IMR-90 (cell line): ENCODE results near the gene FNDC3B. TPM values are rescaled to one million over a fixed set of nuclear protein-coding genes. Genes with fewer than 3 reads are reported as not detected.

Source experiments
- ATAC-seq: fragments of 200-7000 bp; cut with Tn5 transposase; 2 replicates; pipeline ENCODE4 v1.9.1; 2020; ENCODE audit warnings: low read depth, mild to moderate bottlenecking, moderate library complexity
- BruUV-seq: library from RNA; stranded (reverse); fragments of 400-500 nt; replicated peaks from 2 replicates; lab custom pipeline; 2021; lab: Mats Ljungman, UMichigan
- CTCF ChIA-PET: fragments of 300-600 bp; formaldehyde crosslinking; extraction: SDS; loops from one replicate; lab custom pipeline; 2021; ENCODE audit warnings: antibody characterized with exemption; lab: Yijun Ruan, JAX
- POLR2A ChIA-PET: fragments of 300-600 bp; sonication (Branson Sonifier 250); formaldehyde crosslinking; loops from one replicate; lab custom pipeline; 2022; ENCODE audit warnings: antibody characterized with exemption; ENCODE audit not compliant: unreplicated experiment; lab: Charles Lee
- DNase-seq: peaks from one replicate; pipeline ENCODE4 v3.0.0; 2013
- H2AFZ ChIP-seq: replicated peaks from 2 replicates; pipeline ENCODE3; 2013; ENCODE audit warnings: low read length, mild to moderate bottlenecking; ENCODE audit not compliant: poor library complexity
- H2AK5ac ChIP-seq: 2 replicates; pipeline ENCODE4 v1.6.1; 2013; ENCODE audit warnings: low read depth, low read length, inconsistent platforms
- H2AK9ac ChIP-seq: replicated peaks from 2 replicates; pipeline ENCODE3; 2013; ENCODE audit warnings: mild to moderate bottlenecking, low read depth, low read length, moderate library complexity; ENCODE audit not compliant: poor library complexity
- H2BK120ac ChIP-seq: 2 replicates; pipeline ENCODE4 v1.6.1; 2013; ENCODE audit warnings: low read depth, low read length, inconsistent platforms
- H2BK15ac ChIP-seq: 3 replicates; pipeline ENCODE4 v1.6.1; 2013; ENCODE audit warnings: low read depth, low read length, inconsistent platforms
- H2BK20ac ChIP-seq: 2 replicates; pipeline ENCODE4 v1.6.1; 2013; ENCODE audit warnings: low read depth, mild to moderate bottlenecking, inconsistent platforms, low read length, moderate library complexity
- H2BK5ac ChIP-seq: 2 replicates; pipeline ENCODE4 v1.6.1; 2013; ENCODE audit warnings: mild to moderate bottlenecking, low read depth, low read length, inconsistent platforms; ENCODE audit not compliant: poor library complexity, severe bottlenecking
- H3K14ac ChIP-seq: replicated peaks from 2 replicates; pipeline ENCODE4 v1.6.1; 2013; ENCODE audit warnings: low read depth, low read length, inconsistent platforms
- H3K18ac ChIP-seq: 2 replicates; pipeline ENCODE4 v1.6.1; 2013; ENCODE audit warnings: low read depth, low read length, control low read depth
- H3K23ac ChIP-seq: 2 replicates; pipeline ENCODE4 v1.6.1; 2013; ENCODE audit warnings: low read depth, low read length, inconsistent platforms
- H3K27ac ChIP-seq: 2 replicates; pipeline ENCODE4 v1.5.1; 2013; ENCODE audit warnings: mild to moderate bottlenecking, control low read depth, low read length; ENCODE audit not compliant: insufficient read depth
- H3K27me3 ChIP-seq: 2 replicates; pipeline ENCODE4 v1.6.1; 2013; ENCODE audit warnings: low read length; ENCODE audit not compliant: control insufficient read depth, insufficient read depth
- H3K36me3 ChIP-seq: 2 replicates; pipeline ENCODE4 v1.6.1; 2013; ENCODE audit warnings: low read length, mixed read lengths; ENCODE audit not compliant: control insufficient read depth, insufficient read depth
- H3K4ac ChIP-seq: 2 replicates; pipeline ENCODE4 v1.6.1; 2013; ENCODE audit warnings: low read depth, low read length, inconsistent platforms
- H3K4me1 ChIP-seq: 2 replicates; pipeline ENCODE4 v1.6.1; 2013; ENCODE audit warnings: low read length, mixed read lengths; ENCODE audit not compliant: control insufficient read depth, insufficient read depth
- H3K4me2 ChIP-seq: 2 replicates; pipeline ENCODE4 v1.6.1; 2013; ENCODE audit warnings: low read depth, mild to moderate bottlenecking, control low read depth, low read length, moderate library complexity
- H3K4me3 ChIP-seq: 2 replicates; pipeline ENCODE4 v1.5.1; 2013; ENCODE audit warnings: low read depth, mild to moderate bottlenecking, control low read depth, low read length, moderate library complexity; ENCODE audit not compliant: insufficient read depth
- H3K56ac ChIP-seq: 2 replicates; pipeline ENCODE4 v1.6.1; 2013; ENCODE audit warnings: low read length, inconsistent platforms; ENCODE audit not compliant: insufficient read depth; ENCODE audit errors: extremely low read depth
- H3K79me1 ChIP-seq, 2 experiments: 2 replicates each; pipeline ENCODE4 v1.6.1; 2013; ENCODE audit warnings: low read length in 2 of 2, inconsistent platforms in 1 of 2, low read depth in 1 of 2
- H3K9ac ChIP-seq: 2 replicates; pipeline ENCODE4 v1.6.1; 2013; ENCODE audit warnings: low read depth, low read length, control low read depth
- H3K9me1 ChIP-seq: 2 replicates; pipeline ENCODE4 v1.6.1; 2013; ENCODE audit warnings: low read length, inconsistent platforms; ENCODE audit not compliant: insufficient read depth
- H3K9me3 ChIP-seq: 2 replicates; pipeline ENCODE4 v1.6.1; 2013; ENCODE audit warnings: low read length; ENCODE audit not compliant: control insufficient read depth, insufficient read depth
- H4K20me1 ChIP-seq: 2 replicates; pipeline ENCODE4 v1.6.1; 2013; ENCODE audit warnings: low read length, inconsistent platforms; ENCODE audit not compliant: insufficient read depth
- H4K5ac ChIP-seq: 2 replicates; pipeline ENCODE4 v1.6.1; 2013; ENCODE audit warnings: mild to moderate bottlenecking, low read depth, low read length, control low read depth
- H4K8ac ChIP-seq, 2 experiments: 2 replicates each; pipeline ENCODE4 v1.6.1; 2013; ENCODE audit warnings: low read depth in 2 of 2, low read length in 2 of 2, control low read depth in 1 of 2, inconsistent platforms in 1 of 2
- H4K91ac ChIP-seq: 2 replicates; pipeline ENCODE4 v1.6.1; 2013; ENCODE audit warnings: low read depth, low read length, inconsistent platforms; ENCODE audit not compliant: insufficient read depth
- BHLHE40 ChIP-seq: fragments of 150-350 bp; IDR thresholded peaks from 2 replicates; pipeline ENCODE4 v1.6.1; 2016; ENCODE audit warnings: mild to moderate bottlenecking, low read depth, low read length
- CEBPB ChIP-seq: IDR thresholded peaks from 2 replicates; pipeline ENCODE4 v1.6.1; 2012; ENCODE audit warnings: low read depth, low read length, improper control_type of control experiment
- CHD1 ChIP-seq: IDR thresholded peaks from 2 replicates; pipeline ENCODE4 v1.6.1; 2012; ENCODE audit warnings: low read depth, low read length, improper control_type of control experiment
- ELK1 ChIP-seq: fragments of 150-350 bp; IDR thresholded peaks from 2 replicates; pipeline ENCODE4 v1.6.1; 2016; ENCODE audit warnings: low read depth, mild to moderate bottlenecking, low read length, moderate library complexity, borderline replicate concordance
- MAFK ChIP-seq: IDR thresholded peaks from 2 replicates; pipeline ENCODE4 v1.6.1; 2012; ENCODE audit warnings: low read depth, low read length, improper control_type of control experiment
- MAZ ChIP-seq: IDR thresholded peaks from 2 replicates; pipeline ENCODE4 v1.6.1; 2012; ENCODE audit warnings: low read depth, mild to moderate bottlenecking, low read length, improper control_type of control experiment, moderate library complexity, borderline replicate concordance
- MXI1 ChIP-seq: IDR thresholded peaks from 2 replicates; pipeline ENCODE4 v1.6.1; 2012; ENCODE audit warnings: low read depth, mild to moderate bottlenecking, low read length, moderate library complexity, borderline replicate concordance
- NFE2L2 ChIP-seq: fragments of 150-350 bp; IDR thresholded peaks from 2 replicates; pipeline ENCODE4 v1.6.1; 2016; ENCODE audit warnings: low read depth, mild to moderate bottlenecking, low read length
- POLR2A ChIP-seq: IDR thresholded peaks from 2 replicates; pipeline ENCODE4 v1.6.1; 2012; ENCODE audit warnings: mild to moderate bottlenecking, low read depth, low read length
- RAD21 ChIP-seq: IDR thresholded peaks from 2 replicates; pipeline ENCODE4 v1.6.1; 2012; ENCODE audit warnings: low read length, improper control_type of control experiment
- RCOR1 ChIP-seq: IDR thresholded peaks from 2 replicates; pipeline ENCODE4 v1.6.1; 2012; ENCODE audit warnings: mild to moderate bottlenecking, low read length, improper control_type of control experiment; ENCODE audit not compliant: insufficient replicate concordance
- RFX5 ChIP-seq: IDR thresholded peaks from 2 replicates; pipeline ENCODE4 v1.8.0; 2012; ENCODE audit warnings: low read depth, mild to moderate bottlenecking, low read length, moderate library complexity
- SMC3 ChIP-seq: fragments of 150-350 bp; IDR thresholded peaks from 2 replicates; pipeline ENCODE4 v1.6.1; 2016; ENCODE audit warnings: low read depth, mild to moderate bottlenecking, antibody characterized with exemption, low read length, moderate library complexity
- WGBS, 2 experiments: methylation state at CpG; one replicate each; pipeline versions ENCODE4 v1.1.5 to v1.1.7; 2013; ENCODE audit warnings: missing lambda C conversion rate in 2 of 2; ENCODE audit not compliant: insufficient read length in 1 of 2; ENCODE audit errors: extremely low coverage in 2 of 2; 5-methylcytosine and 5-hydroxymethylcytosine counted together
- dilution Hi-C: fragments of 300-500 bp; cut with HindIII; formaldehyde crosslinking; loops from one replicate; pipeline ENCODE4 v1.14.3; 2018; ENCODE audit warnings: low sequenced_read_pairs; ENCODE audit not compliant: unreplicated experiment
- in situ Hi-C: fragments of 300-500 bp; cut with MboI; formaldehyde crosslinking; loops from 3 replicates; pipeline ENCODE4 v1.14.3; 2019; ENCODE audit warnings: low sequenced_read_pairs, inconsistent platforms, mixed read lengths
- intact Hi-C: fragments of 100-400 bp; cut with micrococcal nuclease; formaldehyde crosslinking; loops from 2 replicates; pipeline ENCODE4 v1.10.0; 2022
- polyA plus RNA-seq, 3 experiments: library from polyadenylated mRNA; depleted of rRNA; stranded (reverse); fragments of >200 nt; gene quantifications; 2 replicates each; pipeline ENCODE4 v1.2.3, GENCODE V29; 2012; ENCODE audit warnings: low replicate concordance in 1 of 3
- total RNA-seq: library from RNA; depleted of rRNA; stranded (reverse); fragments of >200 nt; gene quantifications from 2 replicates; pipeline ENCODE4 v1.2.3, GENCODE V29; 2012
- TF ChIP-seq, protein P1 (sequence below): fragments of 150-350 bp; IDR thresholded peaks from 2 replicates; pipeline ENCODE4 v1.6.1; 2017; ENCODE audit warnings: mild to moderate bottlenecking, antibody characterized with exemption, low read length, low read depth

FNDC3B gene
- total and polyA plus RNA-seq, 2 of the 4 experiments (the other 2 are of a cell fraction), result 23.9 to 150 TPM

GRCh38 chr3:172066880-172067796 lies 27.8 kb downstream of the FNDC3B start (continued):
- TF ChIP-seq NFE2L2 (no peak), CEBPB (no peak)

DNA sequence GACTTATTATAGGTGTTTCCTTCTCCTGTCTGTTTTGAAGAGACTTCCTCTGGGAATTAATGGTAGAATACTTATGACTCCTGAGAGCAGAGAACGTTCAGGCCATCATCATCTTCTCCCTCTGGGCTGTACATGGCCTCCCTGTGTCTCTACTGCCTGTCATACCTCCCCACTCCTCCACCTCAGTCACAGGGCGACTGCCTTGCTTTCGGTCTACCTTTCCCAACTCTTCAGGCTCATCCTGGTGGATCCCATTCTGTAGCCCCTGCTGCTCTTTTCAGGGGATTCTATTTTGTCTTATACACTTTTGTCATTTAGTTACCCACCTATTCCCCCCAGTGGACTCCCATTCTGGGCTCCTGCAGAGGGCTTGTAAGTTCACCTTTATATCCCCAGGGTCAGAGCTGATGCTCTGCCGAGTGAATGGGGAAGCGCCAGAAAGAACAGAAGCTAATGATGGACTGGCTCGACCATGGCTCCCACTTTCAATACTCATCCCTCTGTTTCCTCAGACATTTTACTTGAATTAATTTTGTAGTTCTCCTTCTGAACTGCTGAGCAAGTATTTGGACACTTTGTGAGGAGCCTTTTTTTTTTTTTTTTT lies 28.6 kb downstream of the FNDC3B start:
- WGBS, 2 experiments, result 80% methylated on average over 1 of the region's 6 CpGs; no CpG with 5 or more reads in 1 of the 2 experiments
- TF ChIP-seq SMC3 (no peak), POLR2A (no peak), RAD21 (no peak), RCOR1 (no peak), CHD1 (no peak), NFE2L2 (no peak), MAZ (no peak), BHLHE40 (no peak), MAFK (no peak), RFX5 (no peak), ELK1 (no peak), MXI1 (no peak)
- TF ChIP-seq, protein P1, sequence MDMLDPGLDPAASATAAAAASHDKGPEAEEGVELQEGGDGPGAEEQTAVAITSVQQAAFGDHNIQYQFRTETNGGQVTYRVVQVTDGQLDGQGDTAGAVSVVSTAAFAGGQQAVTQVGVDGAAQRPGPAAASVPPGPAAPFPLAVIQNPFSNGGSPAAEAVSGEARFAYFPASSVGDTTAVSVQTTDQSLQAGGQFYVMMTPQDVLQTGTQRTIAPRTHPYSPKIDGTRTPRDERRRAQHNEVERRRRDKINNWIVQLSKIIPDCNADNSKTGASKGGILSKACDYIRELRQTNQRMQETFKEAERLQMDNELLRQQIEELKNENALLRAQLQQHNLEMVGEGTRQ, result no peak

More for the DNA sequence above, 28.6 kb downstream of the FNDC3B start:
- Histone ChIP-seq H3K9me3 (no peaks in the 10 kb centered on the region), H2BK15ac (no peak overlapping the region), H3K4me1 (peaks cover 20% of the 10 kb centered on the region), H3K23ac (0 out of 2 replicates have a peak overlapping the region, but pooled peaks have one; percentile 13), H4K5ac (no peak overlapping the region), H3K36me3 (peaks cover 10% of the 10 kb centered on the region), H4K20me1 (peaks cover 94% of the 10 kb centered on the region), H3K4me3 (no peak overlapping the region), H3K27me3 (no peaks in the 10 kb centered on the region), H2AK5ac (no peak overlapping the region), H3K9me1 (peaks cover 26% of the 10 kb centered on the region), H3K4ac (no peak overlapping the region), H3K56ac (no peak overlapping the region), H3K9ac (no peak overlapping the region), H2BK20ac (no peak overlapping the region), H3K27ac (no peak overlapping the region), H3K4me2 (no peak overlapping the region), H2AFZ (no peak overlapping the region), H2AK9ac (no peak overlapping the region), H2BK120ac (no peak overlapping the region), H3K18ac (no peak overlapping the region), H4K91ac (no peak overlapping the region), H2BK5ac (no peak overlapping the region), H4K8ac (no peak overlapping the region), H3K14ac (no peak overlapping the region), H3K79me1 (peaks cover 24 to 87% of the 10 kb centered on the region in 2 experiments)
- dilution Hi-C loops (no loop called here), in situ Hi-C loops (no loop called here), intact Hi-C loops (no loop called here)
- no TSS peak for BruUV-seq
- ATAC-seq (no peak), DNase-seq (no peak)
- POLR2A ChIA-PET, result no interaction called here
- CTCF ChIA-PET, result no interaction called here
